Adrenal gland (tissue), 12 donors: Measurements from ENCODE around the gene TIMMDC1. TPM values are rescaled to one million over a fixed set of nuclear protein-coding genes. Genes with fewer than 3 reads are reported as not detected.

Experiments used
- DNase-seq, 7 donors: peaks; one replicate each; pipeline ENCODE4 v3.0.0-alpha.2; 2019 to 2020
- H3K27ac ChIP-seq, 5 donors: fragments of 200-600 bp; sonication (generic) in 4 of 5; 1 replicate in 3 of 5; 2 replicates in 2 of 5; pipeline versions ENCODE4 v1.5.1 to v1.8.0; 2016 to 2020; ENCODE audit warnings: mild to moderate bottlenecking in 1 of 5
- H3K27me3 ChIP-seq: fragments of 200-600 bp; 2 replicates; pipeline ENCODE4 v1.8.0; 2021
- H3K36me3 ChIP-seq, 2 donors: fragments of 200-600 bp; replicated peaks in 1 of 2; 1 replicate in 1 of 2; 2 replicates in 1 of 2; pipeline versions ENCODE4 v1.5.1 to v1.8.0; 2018 to 2022
- H3K4me1 ChIP-seq, 2 donors: fragments of 200-600 bp; replicated peaks in 1 of 2; 1 replicate in 1 of 2; 2 replicates in 1 of 2; pipeline versions ENCODE4 v1.5.1 to v1.8.0; 2018 to 2021
- H3K4me3 ChIP-seq, 4 donors: fragments of 200-600 bp; sonication (generic) in 3 of 4; one replicate each; pipeline ENCODE4 v1.5.1; 2016 to 2018
- H3K9me3 ChIP-seq, 3 donors: fragments of 200-600 bp; sonication (generic) in 1 of 3; replicated peaks in 1 of 3; 1 replicate in 2 of 3; 2 replicates in 1 of 3; pipeline versions ENCODE4 v1.5.1 to v1.8.0; 2016 to 2021
- POLR2A ChIP-seq, 2 donors: fragments of 450-650 bp; IDR thresholded peaks; one replicate each; pipeline ENCODE4 v1.6.1; 2017; ENCODE audit warnings: antibody characterized with exemption in 2 of 2, mild to moderate bottlenecking in 2 of 2, moderate library complexity in 1 of 2
- WGBS, 4 donors: extraction: QIAGEN DNeasy Blood & Tissue Kit in 2 of 4; methylation state at CpG; one replicate each; pipeline versions ENCODE4 v1.1.5 to v1.1.7; 2013 to 2017; 5-methylcytosine and 5-hydroxymethylcytosine counted together
- intact Hi-C, 2 donors: fragments of 100-400 bp; cut with DNase I; formaldehyde crosslinking; loops; one replicate each; pipeline versions ENCODE4 v1.14.1 to v1.15.0; 2022 to 2023
- polyA plus RNA-seq, 3 donors: library from polyadenylated mRNA; stranded (reverse); fragments of 200-250 nt in 2 of 3; fragments of 350-450 nt in 1 of 3; fragmentation: Illumina TruSeq in 1 of 3; extraction: RNeasy Lipid Tissue Mini Kit (QIAGEN cat#74804) in 1 of 3; gene quantifications; one replicate each; pipeline ENCODE4 v1.2.3, GENCODE V29; 2013 to 2014
- total RNA-seq, 9 donors: library from RNA; depleted of rRNA in 4 of 9; stranded (reverse); fragments of >200 nt in 4 of 9; fragments of 120-200 nt in 1 of 9; fragmentation: NEBNext Ultra II Directional in 1 of 9; extraction: Animal tissue kit (Norgen Biotek cat#: 25700) in 1 of 9; gene quantifications; one replicate each; pipeline versions ENCODE4 v1.1.0 to v1.2.4, GENCODE V29; 2013 to 2023
- TF ChIP-seq, protein P1 (sequence below), 6 experiments: fragments of 450-650 bp in 4 of 6; fragments of 200-600 bp in 2 of 6; sonication (generic) in 1 of 6; IDR thresholded peaks; 1 replicate in 5 of 6; 2 replicates in 1 of 6; pipeline versions ENCODE4 v1.5.1 to v1.8.0; 2016 to 2021; ENCODE audit warnings: antibody characterized with exemption in 6 of 6, mild to moderate bottlenecking in 2 of 6, moderate library complexity in 1 of 6
- donor health status: healthy with polysubstance abuse.
- donor health status: Bipolar disorder and iron deficiency.
- donor health status: DM: yes; HTN: yes; CAD: no.
- donor health status: DM: no; HTN: no; CAD: no.
- donor health status: DM: no; HTN: no; CAD: no.
- donor health status: DM: yes; HTN: yes; CAD: no.

Gene TIMMDC1
- total and polyA plus RNA-seq, 12 donors: 53.9 to 147 (median 91.3) TPM

DNA sequence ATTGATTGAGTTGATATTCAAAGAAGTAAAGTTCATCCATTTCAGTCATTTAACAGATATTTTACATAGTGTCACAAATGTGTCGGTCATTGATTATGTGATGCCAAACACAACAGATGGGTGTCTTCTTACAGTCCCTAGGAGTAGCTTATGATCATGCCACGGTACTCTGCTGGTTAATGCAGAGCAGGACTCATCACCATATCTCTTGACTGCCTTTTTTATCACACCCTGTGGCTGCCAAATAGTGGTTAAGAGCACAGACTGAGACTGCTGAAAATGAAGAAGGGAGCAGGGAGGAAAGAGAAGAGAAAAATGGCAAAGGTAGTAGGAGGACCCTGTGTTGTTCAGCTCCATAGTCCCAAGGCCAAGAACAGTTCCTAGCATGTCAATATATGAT lies 12.8 kb upstream of the TIMMDC1 start:
- no peak for DNase-seq
- Histone ChIP-seq H3K4me3 (no peak overlapping the region), H3K4me1 (no peaks in the 10 kb centered on the region), H3K27me3 (no peaks in the 10 kb centered on the region), H3K36me3 (peaks cover 0 to 34% of the 10 kb centered on the region in 2 donors), H3K9me3 (no peaks in the 10 kb centered on the region), H3K27ac (no peak overlapping the region)
- TF ChIP-seq, protein P1, sequence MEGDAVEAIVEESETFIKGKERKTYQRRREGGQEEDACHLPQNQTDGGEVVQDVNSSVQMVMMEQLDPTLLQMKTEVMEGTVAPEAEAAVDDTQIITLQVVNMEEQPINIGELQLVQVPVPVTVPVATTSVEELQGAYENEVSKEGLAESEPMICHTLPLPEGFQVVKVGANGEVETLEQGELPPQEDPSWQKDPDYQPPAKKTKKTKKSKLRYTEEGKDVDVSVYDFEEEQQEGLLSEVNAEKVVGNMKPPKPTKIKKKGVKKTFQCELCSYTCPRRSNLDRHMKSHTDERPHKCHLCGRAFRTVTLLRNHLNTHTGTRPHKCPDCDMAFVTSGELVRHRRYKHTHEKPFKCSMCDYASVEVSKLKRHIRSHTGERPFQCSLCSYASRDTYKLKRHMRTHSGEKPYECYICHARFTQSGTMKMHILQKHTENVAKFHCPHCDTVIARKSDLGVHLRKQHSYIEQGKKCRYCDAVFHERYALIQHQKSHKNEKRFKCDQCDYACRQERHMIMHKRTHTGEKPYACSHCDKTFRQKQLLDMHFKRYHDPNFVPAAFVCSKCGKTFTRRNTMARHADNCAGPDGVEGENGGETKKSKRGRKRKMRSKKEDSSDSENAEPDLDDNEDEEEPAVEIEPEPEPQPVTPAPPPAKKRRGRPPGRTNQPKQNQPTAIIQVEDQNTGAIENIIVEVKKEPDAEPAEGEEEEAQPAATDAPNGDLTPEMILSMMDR (IDR thresholded peaks at IDR 0.05): no peak
- TF ChIP-seq POLR2A (IDR thresholded peaks at IDR 0.05): no peak
- WGBS, 4 donors: 92 to 97% (median 97%) methylated on average over 2 of the region's 2 CpGs
- intact Hi-C loops: no loop called here

GRCh38 chr3:119490153-119490552 lies 8.2 kb upstream of the TIMMDC1 start:
- H3K4me1 ChIP-seq: no peaks in the 10 kb centered on the region
- H3K27me3 ChIP-seq: no peaks in the 10 kb centered on the region
- WGBS, 4 donors: 93 to 96% (median 94%) methylated on average over 2 of the region's 2 CpGs
- peaks cover 0 to 26% of the 10 kb centered on the region in 2 donors for H3K36me3 ChIP-seq
- no peaks in the 10 kb centered on the region for H3K9me3 ChIP-seq
- DNase-seq: no peak
- intact Hi-C loops: no loop called here
- TF ChIP-seq POLR2A (IDR thresholded peaks at IDR 0.05): no peak
- TF ChIP-seq, protein P1 (IDR thresholded peaks at IDR 0.05): no peak
- no peak overlapping the region for H3K4me3 ChIP-seq
- no peak overlapping the region for H3K27ac ChIP-seq

GRCh38 chr3:119492128-119492527 lies 6.2 kb upstream of the TIMMDC1 start:
- Histone ChIP-seq H3K36me3 (peaks cover 0 to 9% of the 10 kb centered on the region in 2 donors), H3K27ac (no peak overlapping the region), H3K27me3 (no peaks in the 10 kb centered on the region), H3K4me3 (no peak overlapping the region), H3K9me3 (no peaks in the 10 kb centered on the region), H3K4me1 (no peaks in the 10 kb centered on the region)
- no peak for DNase-seq
- 88 to 97% (median 93%) methylated on average over 2 of the region's 2 CpGs for WGBS, 4 donors
- intact Hi-C loops: no loop called here
- TF ChIP-seq POLR2A (IDR thresholded peaks at IDR 0.05): no peak
- TF ChIP-seq, protein P1 (IDR thresholded peaks at IDR 0.05): no peak

- intact Hi-C loops: no loop called here
- H3K27me3 ChIP-seq: no peaks in the 10 kb centered on the region
- DNase-seq: no peak
- TF ChIP-seq, protein P1 (IDR thresholded peaks at IDR 0.05): no peak
- TF ChIP-seq POLR2A (IDR thresholded peaks at IDR 0.05): no peak
- peaks cover 0 to 9% of the 10 kb centered on the region in 2 donors for H3K36me3 ChIP-seq
- H3K27ac ChIP-seq: no peak overlapping the region
- 88 to 95% (median 92%) methylated on average over 3 of the region's 3 CpGs for WGBS, 4 donors
- no peak overlapping the region for H3K4me3 ChIP-seq
- H3K4me1 ChIP-seq: peaks cover 0 to 6% of the 10 kb centered on the region in 2 donors
- no peaks in the 10 kb centered on the region for H3K9me3 ChIP-seq
Measured at GRCh38 chr3:119492810-119493209, 5.5 kb upstream of the TIMMDC1 start.
